Stimulated activated CD8-positive, alpha-beta memory T cell treated with anti-CD3 and anti-CD28 coated beads, Interleukin-4, amount 100 ng/mL, for 4 hours (primary cell): Measurements from ENCODE around the gene HBD.

Source experiments
- DNase-seq, 2 donors: peaks; one replicate each; pipeline ENCODE4 v3.0.0-alpha.2; 2020; ENCODE audit warnings: low read depth in 2 of 2, low spot score in 1 of 2

The HBD gene

GRCh38 chr11:5192738-5193137 lies 41.5 kb downstream of the HBD start:
- no peak for DNase-seq

GRCh38 chr11:5188201-5188600 lies 46.1 kb downstream of the HBD start:
- no peak for DNase-seq
